ENCODE measurements around the gene EPHA7.

The EPHA7 gene

DNA sequence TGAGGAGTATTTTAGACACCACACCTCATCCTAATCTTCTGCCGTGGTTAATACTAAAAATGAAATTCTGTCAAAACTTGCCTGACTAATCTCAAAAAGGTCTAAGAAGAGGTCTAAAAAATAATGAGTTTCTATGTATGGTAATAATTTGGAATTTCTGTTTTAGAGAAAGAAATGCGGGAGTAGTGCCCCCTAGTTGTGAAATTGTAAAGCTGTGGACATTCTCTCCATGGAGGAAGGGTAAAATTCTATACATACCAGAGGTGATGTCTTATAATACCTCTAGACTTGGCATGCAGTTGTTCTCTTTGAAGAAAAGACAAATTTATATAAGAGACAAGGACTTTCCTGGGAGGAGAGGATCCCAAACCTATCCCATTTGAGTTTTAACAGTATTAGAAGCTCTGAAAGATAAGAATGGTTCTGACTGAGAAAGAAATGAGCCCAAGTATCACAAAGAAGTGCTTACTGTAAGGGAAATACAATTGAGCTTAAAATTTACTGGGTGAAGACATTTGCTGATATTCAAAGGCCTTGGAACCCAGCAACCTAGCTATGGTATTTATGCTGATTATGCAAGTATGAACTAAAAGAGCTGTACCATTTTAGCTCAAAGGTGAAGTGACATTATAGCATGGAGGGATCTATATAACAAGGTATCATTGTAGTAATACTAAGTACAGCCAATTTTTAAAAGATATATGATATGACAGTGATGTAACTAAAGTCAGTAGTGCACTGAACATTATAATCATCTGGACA, 5.1 kb upstream of the EPHA7 start:
- H3K27ac ChIP-seq = no peak overlapping the region
- TF ChIP-seq CTCF (IDR thresholded peaks at IDR 0.05) (peak; percentile 40), ZFX (IDR thresholded peaks at IDR 0.05; ENCODE audit: borderline replicate concordance) (no peak)

DNA sequence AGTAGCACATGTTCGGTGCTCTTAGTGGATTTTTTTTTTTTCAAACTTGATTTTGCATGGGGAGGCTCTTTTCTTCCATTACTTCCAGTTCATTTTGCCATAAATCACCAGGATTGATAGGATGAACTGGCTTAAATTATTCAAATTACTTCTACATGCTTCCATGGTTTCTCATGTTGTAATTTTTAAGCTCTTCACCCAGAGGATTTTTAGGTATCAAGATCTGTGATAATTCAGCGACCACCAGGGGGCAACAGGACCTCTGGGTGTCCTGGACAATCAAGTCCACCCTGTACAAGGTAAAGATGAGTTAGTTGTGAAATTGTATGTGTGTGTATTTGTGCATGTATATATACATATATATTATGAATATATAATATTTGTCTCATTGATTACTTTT, 4.2 kb upstream of the EPHA7 start:
- H3K27ac ChIP-seq = no peak overlapping the region
- TF ChIP-seq ZFX (IDR thresholded peaks at IDR 0.05; ENCODE audit: borderline replicate concordance) = no peak
- peak; percentile 67 for TF ChIP-seq CTCF (IDR thresholded peaks at IDR 0.05)

GRCh38 chr6:93420163-93420795, 920 bp upstream of the EPHA7 start:
- peak overlapping the region; percentile 96 for H3K27ac ChIP-seq

DNA sequence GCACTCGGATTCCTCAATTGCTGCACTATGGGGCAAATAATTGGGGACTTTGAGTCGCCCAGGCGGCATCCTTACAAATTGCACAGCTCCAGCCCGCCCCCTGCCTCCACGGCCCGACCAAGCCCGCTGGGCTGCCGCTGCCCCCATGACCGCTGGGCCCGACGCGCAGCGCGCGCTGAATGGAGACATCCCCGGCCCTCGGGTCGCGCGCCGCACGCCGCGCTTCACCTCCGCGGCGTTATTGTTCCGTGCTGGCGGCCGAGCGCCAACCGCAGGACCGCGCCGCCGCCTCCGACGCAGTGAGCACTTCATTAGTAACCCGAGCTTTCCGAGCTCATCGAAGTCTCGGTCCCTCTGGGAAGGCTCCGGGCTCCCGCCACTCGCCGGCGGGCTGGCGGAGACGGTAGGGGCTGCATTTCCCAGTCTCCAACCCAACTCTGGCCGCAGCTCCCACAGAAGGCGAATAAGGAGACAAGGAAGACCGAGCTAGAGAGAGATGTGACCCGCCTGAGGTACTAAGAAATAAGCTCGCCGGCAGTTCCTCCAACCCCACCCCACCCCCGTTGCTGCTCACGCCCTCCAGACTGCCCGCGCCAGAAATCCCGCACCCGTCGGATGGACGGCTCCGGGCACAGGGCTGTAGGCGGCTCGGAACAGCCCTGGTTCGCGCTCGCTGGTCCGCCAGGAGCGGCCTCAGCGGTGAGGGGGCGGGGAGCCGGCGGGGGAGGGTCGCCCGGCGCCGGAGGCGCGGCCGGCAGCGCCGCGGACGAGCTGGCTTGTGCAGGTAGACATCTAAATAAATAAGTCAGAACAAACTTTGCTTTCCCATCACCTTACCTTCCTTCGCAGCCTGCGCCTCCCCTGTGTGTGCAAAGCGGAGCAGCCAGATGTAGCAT, 703 bp downstream of the EPHA7 start:
- peak overlapping the region; percentile 96 for H3K27ac ChIP-seq
- TF ChIP-seq ZFX (IDR thresholded peaks at IDR 0.05; ENCODE audit: borderline replicate concordance) = no peak
- no peak; the same call in 1 of the 2 replicates for TF ChIP-seq CTCF (IDR thresholded peaks at IDR 0.05)

More at GRCh38 chr6:93420163-93420795, 920 bp upstream of the EPHA7 start:
- no peak for TF ChIP-seq CTCF (IDR thresholded peaks at IDR 0.05)
- TF ChIP-seq ZFX (IDR thresholded peaks at IDR 0.05; ENCODE audit: borderline replicate concordance) = no peak

DNA sequence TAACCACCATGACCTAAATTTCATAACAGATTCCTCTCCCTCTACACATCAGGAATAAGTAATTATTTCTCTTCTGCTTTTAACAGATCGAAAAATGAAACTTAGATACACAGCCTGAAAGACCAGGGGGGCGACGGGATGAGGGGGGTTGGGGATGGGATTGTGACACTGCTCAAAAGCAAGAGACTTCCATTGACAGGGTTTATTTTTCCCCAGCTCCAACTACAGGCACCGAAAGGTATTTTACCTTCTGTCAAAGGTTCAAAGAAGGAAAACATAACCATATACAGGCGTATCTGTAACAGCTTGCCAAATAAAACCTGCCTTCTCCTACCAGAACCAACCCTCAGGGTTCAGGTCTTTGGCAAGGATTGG, 1.3 kb downstream of the EPHA7 start:
- peak overlapping the region; percentile 96 for H3K27ac ChIP-seq
- TF ChIP-seq CTCF (IDR thresholded peaks at IDR 0.05) (no peak), ZFX (IDR thresholded peaks at IDR 0.05; ENCODE audit: borderline replicate concordance) (no peak)

- peak overlapping the region; percentile 96 for H3K27ac ChIP-seq
- TF ChIP-seq CTCF (IDR thresholded peaks at IDR 0.05) (peak; percentile 36; the same call in 1 of the 2 replicates), ZFX (IDR thresholded peaks at IDR 0.05; ENCODE audit: borderline replicate concordance) (no peak)
Measured at GRCh38 chr6:93417421-93418013, 1.8 kb downstream of the EPHA7 start.
